HG02938 (cell line): ENCODE results near the gene PGC.

Experiments used
- ATAC-seq: cut with Tn5 transposase; IDR thresholded peaks from one replicate; pipeline ENCODE4 v1.9.1; 2021; ENCODE audit warnings: mild to moderate bottlenecking, moderate library complexity; ENCODE audit not compliant: unreplicated experiment

Gene PGC

DNA sequence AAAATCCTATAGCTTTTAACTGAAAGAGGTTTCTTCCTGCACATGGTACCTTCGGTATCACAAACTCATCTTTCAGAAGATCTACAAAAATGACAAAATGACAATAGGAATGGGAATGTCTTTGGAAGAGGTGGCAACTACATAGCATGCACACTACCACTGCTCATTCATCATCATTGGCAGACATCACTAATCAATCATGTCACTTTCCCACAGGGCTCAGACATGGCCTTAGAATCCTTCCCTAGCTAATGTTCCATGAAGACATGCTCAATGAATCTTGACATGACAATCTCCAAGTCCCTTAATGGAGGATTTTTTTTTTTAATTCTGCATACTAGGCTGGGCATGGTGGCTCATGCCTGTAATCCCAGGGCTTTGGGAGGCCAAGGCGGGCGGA, 3.2 kb upstream of the PGC start:
- ATAC-seq: no peak

DNA sequence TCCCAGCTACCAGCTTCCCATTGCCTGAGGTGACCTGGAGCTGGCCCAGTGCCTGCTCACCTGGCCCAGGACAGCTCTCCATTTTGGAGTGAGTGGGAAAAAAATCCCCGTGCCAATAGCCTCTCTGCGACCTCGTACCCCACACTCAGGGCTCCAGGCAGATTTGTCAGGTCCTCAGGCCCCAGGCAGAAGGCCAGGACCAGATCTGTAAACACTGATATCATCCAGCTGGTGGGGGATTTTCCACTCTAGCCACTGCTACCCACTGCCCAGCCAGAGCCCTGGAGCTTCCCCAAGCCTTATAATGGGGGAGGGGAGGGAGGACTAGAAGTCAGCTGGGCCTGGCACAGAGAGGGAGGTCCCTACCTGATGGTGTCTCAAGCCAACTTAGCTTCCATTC, 1.3 kb upstream of the PGC start:
- no peak for ATAC-seq

DNA sequence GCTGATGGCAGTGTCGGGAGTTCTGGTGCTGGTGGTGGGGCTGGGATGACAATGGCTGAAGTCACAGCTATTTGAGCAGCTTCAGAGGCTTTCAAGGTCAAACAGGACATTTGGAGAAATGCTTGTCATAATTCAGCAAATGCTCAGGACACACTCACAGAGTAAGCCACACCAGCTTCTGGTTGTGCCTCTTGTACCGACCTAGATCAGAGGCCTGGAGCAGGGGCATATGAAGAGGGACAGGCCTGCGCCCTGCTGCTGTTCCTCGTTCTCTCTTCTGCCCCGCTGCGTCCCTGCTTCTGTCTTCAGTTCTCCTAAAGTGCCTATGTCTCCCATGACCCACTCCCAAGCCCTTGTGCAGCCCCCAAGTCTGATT, 893 bp upstream of the PGC start:
- no peak for ATAC-seq

DNA sequence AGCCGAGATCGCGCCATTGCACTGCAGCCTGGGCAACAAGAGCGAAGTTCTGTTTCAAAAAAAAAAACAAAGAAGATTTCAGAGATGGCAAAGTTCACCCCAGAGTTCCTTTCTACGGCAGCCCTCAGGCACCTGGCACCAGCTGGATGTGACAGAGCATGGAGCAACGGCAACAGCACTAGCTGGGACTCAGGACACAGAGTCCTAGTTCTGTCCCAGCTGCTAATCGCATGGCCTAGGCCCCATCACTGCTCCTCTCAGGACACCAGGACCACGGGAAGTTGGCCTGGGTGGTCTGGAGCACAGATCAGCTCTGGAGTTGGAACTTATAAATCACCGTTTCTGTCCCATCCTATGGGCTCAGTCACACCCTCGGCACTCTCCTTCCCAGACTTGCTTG, 1.1 kb downstream of the PGC start:
- ATAC-seq: no peak

DNA sequence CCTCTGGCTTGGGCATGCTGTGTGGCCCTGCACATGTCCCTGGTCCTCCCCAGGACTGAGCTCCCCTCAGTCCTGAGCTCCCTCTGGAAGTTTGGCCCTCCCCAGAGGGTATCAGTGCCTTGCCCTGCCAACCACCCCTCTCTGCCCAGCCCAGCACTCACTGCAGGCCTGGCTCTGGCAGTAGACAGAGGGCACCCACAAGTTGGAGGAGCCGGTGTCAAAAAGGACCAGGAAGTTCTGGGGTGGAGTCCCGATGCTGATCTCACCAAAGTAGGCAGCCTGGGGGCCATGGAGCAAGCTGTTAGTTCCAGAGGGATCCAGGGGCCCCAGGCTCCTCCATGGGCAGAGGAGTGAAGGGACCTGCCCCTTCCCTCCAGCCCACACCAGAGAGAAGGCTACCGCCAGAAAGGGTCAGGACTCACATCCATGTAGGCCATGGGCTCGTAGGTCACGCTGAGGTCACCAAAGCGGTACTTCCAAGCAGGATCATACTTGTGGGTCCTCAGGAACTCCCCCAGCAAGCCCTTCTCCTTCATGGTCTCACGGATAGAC, 2.9 kb downstream of the PGC start:
- no peak for ATAC-seq

DNA sequence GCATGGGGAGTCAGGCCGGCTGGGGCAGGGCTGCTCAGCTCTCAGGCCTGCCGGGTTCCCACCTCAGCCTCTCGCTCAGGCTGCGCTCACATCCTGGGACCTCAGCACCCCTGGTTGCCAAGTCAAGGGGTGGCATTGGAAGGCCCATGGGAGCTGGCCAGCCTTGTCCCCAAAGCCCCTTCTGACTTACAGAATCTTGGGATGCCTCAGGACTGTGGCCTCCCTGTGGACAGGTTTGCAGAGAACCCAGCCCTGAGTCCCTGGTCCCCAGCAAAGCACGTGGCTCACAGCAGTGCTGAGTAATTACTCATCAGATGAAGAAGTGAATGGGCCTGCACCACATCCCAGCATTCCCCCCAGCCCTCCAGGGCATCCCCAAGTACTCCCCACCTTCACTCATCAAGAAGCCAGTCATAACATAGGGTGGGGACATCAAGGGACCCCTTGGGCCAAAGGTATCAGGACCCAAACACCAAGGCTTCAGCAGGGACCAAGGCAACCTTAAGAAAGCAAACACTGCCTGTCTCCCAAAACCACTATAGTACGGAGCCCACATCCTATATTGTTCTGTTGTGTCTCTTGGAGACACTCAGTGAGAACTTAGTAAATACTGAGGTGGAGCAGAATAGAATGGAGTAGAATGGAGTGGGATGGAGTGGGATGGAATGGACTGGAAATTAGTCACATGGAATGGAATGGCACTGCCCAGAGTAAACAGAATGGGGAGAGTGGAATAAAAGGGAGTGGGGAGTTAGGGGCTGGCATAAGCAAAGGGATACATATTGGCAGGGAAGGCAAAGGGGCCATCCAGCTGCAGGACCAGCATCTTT, 3.6 kb downstream of the PGC start:
- ATAC-seq: no peak

DNA sequence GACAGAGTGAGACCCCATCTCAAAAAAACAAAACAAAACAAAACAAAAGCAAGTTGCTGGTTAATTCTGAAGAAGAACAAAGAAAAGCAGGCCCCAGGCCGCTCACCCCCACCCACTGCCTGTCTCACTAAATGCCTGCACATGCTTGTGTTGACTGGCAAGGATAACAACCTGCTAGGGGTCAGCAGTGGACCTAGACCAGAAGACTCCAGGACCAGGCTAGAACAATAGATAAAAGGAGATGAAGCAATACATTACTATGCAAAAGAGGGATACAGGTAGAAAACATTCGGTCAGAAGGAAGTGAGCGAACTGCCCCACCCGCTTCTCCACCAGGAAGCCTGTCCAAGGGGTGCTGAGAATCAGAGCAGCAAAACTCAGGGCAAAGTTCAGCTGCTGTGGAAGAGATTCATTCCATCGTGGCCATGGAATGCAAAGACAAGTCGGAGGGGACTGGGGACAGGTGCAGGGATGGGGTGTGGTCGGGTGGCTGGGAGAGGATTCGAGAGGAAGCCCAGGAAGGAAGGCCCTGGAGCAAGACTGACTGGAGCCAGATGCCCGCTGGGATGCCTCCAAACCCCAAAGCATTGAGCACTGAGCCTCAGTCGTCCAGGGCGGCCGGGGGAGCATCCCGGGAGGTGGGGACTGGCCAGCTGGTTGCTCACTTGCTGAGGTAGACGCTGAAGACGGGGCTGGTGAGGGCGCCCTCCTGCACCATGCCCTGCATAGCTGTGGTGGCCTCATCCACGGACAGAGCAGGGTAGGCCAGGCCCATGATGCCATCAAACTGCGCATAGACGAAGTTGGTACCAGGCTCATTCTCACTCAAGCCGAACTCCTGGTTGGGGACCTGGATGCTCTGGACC, 5.3 kb downstream of the PGC start:
- ATAC-seq: no peak

DNA sequence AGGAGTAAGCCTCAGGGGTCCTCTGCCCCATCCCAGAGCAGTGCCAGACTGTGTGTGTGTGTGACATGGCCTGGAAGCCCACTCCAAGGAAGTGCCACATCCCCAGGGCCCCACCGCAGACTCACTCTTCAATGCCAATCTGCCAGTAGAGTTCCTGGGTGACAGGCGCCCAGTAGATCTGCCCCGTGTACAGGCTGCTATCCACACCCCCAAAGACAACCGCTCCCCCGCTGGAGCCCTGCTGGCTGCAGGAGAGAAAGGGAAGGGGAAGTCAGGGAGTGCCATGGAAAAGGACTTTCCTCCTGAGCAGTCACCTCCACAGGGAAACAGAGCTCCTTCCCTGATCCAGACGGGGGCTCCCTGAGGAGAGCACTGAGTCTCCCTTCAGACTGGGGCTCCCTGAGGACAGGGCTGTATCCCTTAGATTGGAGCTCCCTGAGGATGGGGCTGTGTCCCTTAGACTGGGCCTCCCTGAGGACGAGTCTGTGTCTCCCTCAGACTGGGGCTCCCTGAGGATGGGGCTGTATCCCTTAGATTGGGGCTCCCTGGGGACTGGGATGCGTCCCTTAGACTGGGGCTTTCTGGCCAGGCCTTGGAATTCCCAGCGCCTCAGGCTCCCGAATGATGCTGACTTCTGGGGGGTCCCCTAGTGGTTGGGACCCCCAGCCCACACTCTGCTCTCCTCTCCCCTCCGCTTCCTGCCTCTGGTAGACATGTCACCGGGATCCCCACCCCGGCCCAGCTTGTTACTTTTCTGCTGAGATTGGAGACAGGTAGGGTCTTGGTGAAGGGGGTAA, 6.6 kb downstream of the PGC start:
- ATAC-seq: no peak

DNA sequence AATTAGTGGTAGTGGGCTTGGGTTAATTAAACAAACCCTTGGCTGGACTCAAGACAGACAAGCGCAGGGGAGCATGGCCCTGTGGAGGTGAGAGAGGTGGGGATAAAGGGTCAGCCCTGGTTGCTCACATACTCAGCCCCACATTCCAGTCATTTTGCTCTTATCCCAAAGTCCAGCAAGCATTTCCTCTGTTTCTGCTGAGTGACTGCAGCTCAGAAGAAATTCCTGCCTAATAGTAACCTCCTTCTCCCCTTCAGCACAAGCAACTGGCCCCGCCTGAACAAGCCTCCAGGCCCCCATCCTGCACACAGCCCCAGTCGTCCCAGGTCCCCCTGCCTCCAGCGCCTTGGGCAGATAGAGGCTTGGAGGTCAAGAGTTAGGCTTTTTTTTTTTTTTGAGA, 8.2 kb downstream of the PGC start:
- no peak for ATAC-seq

DNA sequence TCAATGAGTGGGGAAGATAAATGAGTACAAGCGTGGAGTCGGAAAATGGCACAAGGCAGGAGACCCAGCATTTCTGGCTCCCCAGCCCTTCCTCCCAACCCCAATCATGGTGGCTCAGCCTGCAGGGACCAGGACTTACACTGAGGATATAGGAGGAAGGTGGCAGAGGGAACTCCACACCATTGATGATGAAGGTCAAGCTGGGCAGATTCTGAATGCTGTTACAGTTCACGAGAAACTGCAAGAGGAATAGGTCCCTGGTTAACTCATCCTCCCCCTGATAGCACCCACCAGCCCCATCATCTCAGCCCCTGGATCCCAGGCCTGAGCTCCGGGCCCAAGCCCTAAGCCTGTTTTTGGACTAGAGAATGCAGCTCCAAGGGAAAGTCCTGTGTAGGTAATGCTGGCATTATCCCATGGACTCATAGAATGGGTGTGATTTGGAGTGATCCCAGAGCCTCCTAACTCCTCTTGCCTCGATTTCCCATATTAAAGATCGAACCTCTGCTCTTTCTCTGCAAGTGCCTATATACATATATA, 9.5 kb downstream of the PGC start:
- ATAC-seq: no peak

DNA sequence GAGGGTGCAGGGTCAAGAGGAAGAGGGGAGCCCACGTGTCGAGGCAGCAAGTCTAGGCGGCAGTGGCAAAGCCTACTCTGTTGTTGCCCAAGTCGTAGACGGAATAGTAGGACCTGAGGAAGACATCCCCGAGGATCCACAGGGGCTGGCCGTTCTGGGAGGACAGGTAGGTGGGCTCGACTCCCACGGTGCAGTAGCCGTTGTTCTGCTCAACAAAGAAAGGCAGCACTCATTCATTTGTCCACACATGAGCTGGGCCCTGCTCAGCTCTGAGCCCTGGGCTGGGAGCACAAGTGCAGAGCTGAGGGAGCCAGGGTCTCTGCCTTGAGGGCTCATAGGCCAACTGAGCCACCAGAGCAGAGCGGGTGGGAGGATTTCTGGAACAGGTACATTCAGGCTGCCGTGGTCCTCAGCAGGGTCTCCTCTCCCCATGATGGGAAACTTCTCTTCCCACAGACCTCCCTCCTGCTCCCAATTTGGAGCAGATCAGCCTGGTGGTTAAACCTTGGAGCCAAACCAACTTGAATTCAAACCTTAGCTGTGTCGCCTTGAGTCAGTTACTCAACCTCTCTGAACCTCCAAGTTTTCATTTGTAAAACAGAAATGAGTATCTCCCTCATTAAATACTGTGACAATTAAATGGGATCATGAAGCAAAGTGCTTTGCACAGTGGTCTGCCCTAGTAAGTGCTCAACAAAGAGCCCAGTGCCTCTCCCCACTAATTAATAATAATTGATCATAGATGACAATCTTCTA, 10.2 kb downstream of the PGC start:
- no peak for ATAC-seq

DNA sequence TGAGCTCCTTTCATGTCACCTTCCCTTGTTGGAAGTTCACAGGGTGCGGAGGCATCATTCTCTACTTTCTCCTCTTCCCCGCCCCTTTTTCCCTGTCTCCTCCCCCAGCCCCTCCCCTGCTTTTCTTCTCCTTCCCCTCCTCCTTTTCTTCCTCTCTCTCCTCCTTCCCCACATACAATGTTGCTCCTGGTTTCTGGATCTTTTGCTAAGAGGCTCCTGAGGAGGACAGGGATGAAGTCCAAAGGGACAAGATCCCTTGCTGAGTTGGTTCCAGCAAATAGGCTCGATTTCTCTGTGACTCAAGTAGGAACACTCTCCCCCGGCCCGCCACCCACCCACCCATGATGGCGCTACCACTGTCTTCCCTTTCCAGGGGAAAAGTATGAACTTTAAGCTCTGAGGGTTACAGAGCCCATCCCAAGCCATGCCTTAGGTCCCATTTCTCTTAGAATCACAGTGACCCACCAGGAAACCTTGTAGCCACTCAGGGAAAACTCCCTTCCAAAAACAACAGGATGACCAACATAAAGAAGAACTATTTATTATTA, 10.9 kb downstream of the PGC start:
- no peak for ATAC-seq

DNA sequence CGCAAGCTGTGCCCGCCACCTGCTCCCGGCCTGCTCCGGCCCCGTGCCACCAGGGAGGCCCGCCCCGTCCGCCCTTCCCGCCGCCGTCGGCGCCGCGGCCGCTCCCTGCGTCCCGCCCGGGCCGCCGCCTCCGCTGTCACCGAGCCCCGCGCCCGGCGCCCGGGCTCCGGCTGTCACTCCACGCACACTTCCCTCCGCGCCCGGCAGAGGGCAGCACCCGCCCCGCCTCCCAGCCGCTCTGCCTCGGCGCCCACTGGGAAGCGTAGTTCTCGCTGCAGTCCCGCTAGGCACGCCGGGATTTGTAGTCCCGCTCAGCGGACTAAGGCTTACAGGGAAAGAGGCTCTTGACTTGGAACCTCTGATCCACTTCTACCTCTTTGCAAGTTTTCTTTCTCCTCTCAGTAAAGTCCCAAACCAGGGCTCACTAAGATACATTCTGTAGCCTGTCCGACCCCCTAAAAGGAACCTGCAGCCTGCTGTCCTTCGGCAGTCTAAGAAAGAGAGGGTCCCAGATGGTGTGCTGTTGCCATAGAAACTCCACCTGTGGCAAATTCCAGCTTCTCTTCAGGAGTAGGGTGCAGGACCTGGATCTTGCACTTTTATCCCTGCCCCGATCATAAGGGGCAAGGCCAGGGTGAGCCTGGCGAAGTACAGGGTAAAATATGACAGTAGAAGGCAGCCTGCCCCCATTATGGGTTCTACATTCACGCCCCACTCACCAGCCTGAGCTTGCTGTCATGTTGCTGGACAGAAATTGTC, 11.6 kb downstream of the PGC start, which contains the start of gene TFEB:
TSS of gene TFEB (minus strand) at position 182 of the 759 bp plus-strand sequence. CDS start 44,395 bp downstream, outside the sequence.
- ATAC-seq: peak; percentile 39

DNA sequence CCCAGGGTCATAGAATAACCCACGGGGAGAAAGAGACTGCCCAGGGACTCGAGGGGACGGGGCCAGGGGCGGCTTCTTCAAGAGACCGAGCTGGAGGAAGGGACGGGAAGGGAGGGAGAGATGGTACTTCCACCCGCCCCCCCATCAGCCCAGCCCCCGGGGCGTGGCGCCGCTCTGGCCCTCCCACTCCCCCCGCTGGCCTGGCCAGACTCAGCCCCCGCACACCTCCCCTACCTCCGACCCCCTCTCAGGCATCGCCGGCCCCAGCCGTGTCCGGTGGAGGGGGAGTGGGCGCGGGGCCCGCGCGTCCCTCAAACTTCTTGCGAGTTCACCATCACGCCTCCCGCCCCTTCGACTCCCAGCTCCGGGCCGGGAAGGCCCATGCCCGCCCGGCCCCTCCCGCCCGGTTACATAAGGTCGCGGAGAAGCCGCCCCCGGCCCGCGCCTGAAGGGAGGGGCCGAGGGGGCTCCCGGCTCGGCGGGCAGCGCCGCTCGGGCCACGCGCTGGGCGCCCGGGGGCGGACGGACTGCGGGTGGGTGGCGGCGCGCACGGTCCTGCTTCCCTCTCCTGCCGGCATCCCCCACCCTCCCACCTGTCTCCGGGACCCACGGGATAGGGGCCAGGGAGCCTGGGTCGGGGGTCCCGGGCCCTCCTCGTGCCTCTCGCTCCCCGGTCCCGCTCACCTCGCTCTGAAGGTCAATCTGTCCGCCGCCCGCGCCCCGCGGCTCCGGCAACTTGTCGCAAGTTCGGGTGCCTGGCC, 12.4 kb downstream of the PGC start:
- peak; percentile 23 for ATAC-seq

DNA sequence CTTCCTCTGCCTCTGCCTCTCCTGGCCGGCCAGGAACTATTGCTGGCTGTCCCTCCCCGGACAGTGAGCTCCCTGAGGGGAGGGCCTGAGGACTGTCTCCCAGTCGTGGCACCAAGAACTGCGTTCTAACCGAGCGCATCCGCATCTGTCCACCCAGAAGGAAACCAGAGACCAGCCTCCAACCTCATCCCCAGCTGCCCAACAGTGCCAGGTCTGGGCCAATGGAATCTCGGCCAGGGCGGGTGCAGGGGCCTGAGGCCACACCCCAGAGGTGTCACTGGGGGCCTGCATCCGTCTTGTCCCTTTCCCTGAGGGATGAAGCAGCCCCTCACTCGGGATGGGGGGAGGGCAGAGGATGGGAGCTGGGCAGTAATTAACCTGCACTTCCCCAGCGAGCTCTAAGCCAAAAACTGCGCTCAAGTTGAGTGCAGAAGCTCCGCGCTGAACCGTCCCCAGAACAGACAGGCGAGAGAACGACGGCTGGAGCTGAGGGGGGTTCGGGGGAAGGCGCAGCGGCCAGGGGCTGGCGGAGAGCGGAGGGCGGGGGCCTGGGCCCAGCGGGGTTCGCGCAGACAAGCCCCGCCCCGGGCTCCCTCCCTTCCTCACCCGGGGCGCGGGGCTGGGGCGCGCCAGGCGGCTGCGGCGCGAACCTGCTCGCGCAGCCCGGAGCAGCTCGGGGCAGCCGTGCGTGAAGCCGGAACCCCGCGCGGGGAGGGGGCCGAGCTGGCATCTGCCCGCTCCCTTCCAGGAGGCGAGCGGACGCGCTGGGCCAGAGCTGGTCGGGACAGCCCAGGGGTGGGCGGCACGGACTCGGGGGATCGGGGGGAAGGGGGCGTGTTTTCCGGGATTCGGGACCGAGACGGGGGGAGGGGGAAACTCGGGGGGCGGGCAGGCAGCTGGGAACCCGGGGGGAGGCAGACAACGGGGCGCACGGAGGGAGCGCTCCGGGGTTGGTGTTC, 13.2 kb downstream of the PGC start:
- peak; percentile 37 for ATAC-seq

DNA sequence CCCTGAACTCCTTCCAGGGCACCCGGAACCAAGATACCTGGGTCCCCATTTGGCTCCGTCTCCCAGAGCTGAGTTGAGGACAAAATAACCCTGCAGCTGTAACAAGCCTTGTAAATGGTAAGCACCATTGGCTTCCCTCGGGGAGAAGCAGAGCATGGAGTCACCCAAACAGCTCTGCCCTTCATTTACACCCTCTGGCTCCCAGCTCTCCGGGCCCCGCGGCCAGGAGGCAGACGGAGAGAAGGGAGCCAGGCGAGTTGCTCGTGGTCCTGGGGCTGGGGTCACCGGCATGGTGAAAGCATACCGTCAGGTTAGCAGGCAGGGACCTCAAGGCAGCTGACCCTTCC, 13.9 kb downstream of the PGC start:
- ATAC-seq: no peak
